DMS153 treated with DMSO at 0.1 percent for 48 hours (cell line): ENCODE results near the gene CGRRF1.

ENCODE experiments used
- DNase-seq: peaks from one replicate; lab custom pipeline; 2025; ENCODE audit not compliant: unreplicated experiment; lab: John Stamatoyannopoulos, UW

Gene CGRRF1

GRCh38 chr14:54509546-54510501 lies at the start of gene CGRRF1:
TSS of gene CGRRF1 (plus strand) at chr14:54509906. CDS start at chr14:54509960, 54 bp downstream.
- peak; percentile 91 for DNase-seq

GRCh38 chr14:54462048-54462447 lies 47.7 kb upstream of the CGRRF1 start:
- no peak for DNase-seq

GRCh38 chr14:54465654-54466053 lies 44.1 kb upstream of the CGRRF1 start:
- no peak for DNase-seq

GRCh38 chr14:54467280-54467679 lies 42.4 kb upstream of the CGRRF1 start:
- no peak for DNase-seq

- DNase-seq, result no peak
These were observed 39.0 kb upstream of the CGRRF1 start for GRCh38 chr14:54470701-54471100.

- DNase-seq, result no peak
These were observed 38.1 kb upstream of the CGRRF1 start for GRCh38 chr14:54471641-54472040.

- DNase-seq, result no peak
These were observed 37.4 kb upstream of the CGRRF1 start for GRCh38 chr14:54472315-54472714.

GRCh38 chr14:54474232-54474793 lies 35.4 kb upstream of the CGRRF1 start:
- no peak for DNase-seq

- DNase-seq, result no peak
These were observed 34.4 kb upstream of the CGRRF1 start for GRCh38 chr14:54475187-54475899.

GRCh38 chr14:54475911-54476310 lies 33.8 kb upstream of the CGRRF1 start:
- no peak for DNase-seq

- DNase-seq, result no peak
These were observed 31.0 kb upstream of the CGRRF1 start for GRCh38 chr14:54478636-54479215.

- no peak for DNase-seq
These were observed 28.7 kb upstream of the CGRRF1 start for GRCh38 chr14:54480830-54481562.

GRCh38 chr14:54481695-54482094 lies 28.0 kb upstream of the CGRRF1 start:
- DNase-seq, result no peak

GRCh38 chr14:54483073-54483745 lies 26.5 kb upstream of the CGRRF1 start:
- DNase-seq, result no peak

GRCh38 chr14:54483846-54484245 lies 25.9 kb upstream of the CGRRF1 start:
- no peak for DNase-seq

GRCh38 chr14:54486685-54487084 lies 23.0 kb upstream of the CGRRF1 start:
- no peak for DNase-seq

- DNase-seq, result no peak
These were observed 21.9 kb upstream of the CGRRF1 start for GRCh38 chr14:54487771-54488170.

GRCh38 chr14:54488318-54488645 lies 21.4 kb upstream of the CGRRF1 start:
- no peak for DNase-seq

- DNase-seq, result peak; percentile 77
These were observed 20.9 kb upstream of the CGRRF1 start, which contains the start of gene GMFB for GRCh38 chr14:54488646-54489317. TSS of gene GMFB (minus strand) at chr14:54488980. CDS start at chr14:54488927, 53 bp downstream.

- no peak for DNase-seq
These were observed 20.4 kb upstream of the CGRRF1 start for GRCh38 chr14:54489318-54489683.
